Central memory CD4-positive, alpha-beta T cell (primary cell): ENCODE results near the gene P4HA1.
"Not testable (repeated sequence)": the region's sequence is repeated elsewhere in the genome, so short reads cannot be mapped to it uniquely, and the experiment has no call there.

Source experiments
- DNase-seq: peaks from one replicate; pipeline ENCODE4 v3.0.0; 2022

Gene P4HA1

GRCh38 chr10:73042130-73042529 lies 54.5 kb downstream of the P4HA1 start:
- DNase-seq: no peak

- DNase-seq: no peak
These were observed 57.0 kb downstream of the P4HA1 start for GRCh38 chr10:73039635-73040034.

GRCh38 chr10:73036285-73036684 lies 60.4 kb downstream of the P4HA1 start:
- DNase-seq: not testable (repeated sequence)

- no peak for DNase-seq
These were observed 64.1 kb downstream of the P4HA1 start for GRCh38 chr10:73032536-73032935.

- not testable (repeated sequence) for DNase-seq
These were observed 70.0 kb downstream of the P4HA1 start for GRCh38 chr10:73026623-73027022.

GRCh38 chr10:73023455-73024070 lies 73.1 kb downstream of the P4HA1 start:
- DNase-seq: not testable (repeated sequence)

- DNase-seq: not testable (repeated sequence)
These were observed 73.7 kb downstream of the P4HA1 start for GRCh38 chr10:73022961-73023360.

GRCh38 chr10:73021538-73022164 lies 75.0 kb downstream of the P4HA1 start:
- DNase-seq: not testable (repeated sequence)

GRCh38 chr10:73021050-73021449 lies 75.6 kb downstream of the P4HA1 start:
- DNase-seq: no peak

GRCh38 chr10:73019100-73019499 lies 77.6 kb downstream of the P4HA1 start:
- DNase-seq: no peak

GRCh38 chr10:73018632-73019031 lies 78.0 kb downstream of the P4HA1 start:
- DNase-seq: no peak

- no peak for DNase-seq
These were observed 78.6 kb downstream of the P4HA1 start for GRCh38 chr10:73017955-73018480.

GRCh38 chr10:73015779-73016178 lies 80.9 kb downstream of the P4HA1 start:
- DNase-seq: no peak

GRCh38 chr10:73003822-73004221 lies 92.8 kb downstream of the P4HA1 start:
- DNase-seq: no peak

GRCh38 chr10:73000973-73001372 lies 95.7 kb downstream of the P4HA1 start:
- DNase-seq: no peak

- no peak for DNase-seq
These were observed 99.6 kb downstream of the P4HA1 start for GRCh38 chr10:72997099-72997498.

GRCh38 chr10:72995459-72995858 lies 101.2 kb downstream of the P4HA1 start:
- not testable (repeated sequence) for DNase-seq

GRCh38 chr10:72989771-72990170 lies 106.9 kb downstream of the P4HA1 start:
- not testable (repeated sequence) for DNase-seq

GRCh38 chr10:72984618-72985017 lies 112.0 kb downstream of the P4HA1 start:
- DNase-seq: not testable (repeated sequence)

- no peak for DNase-seq
These were observed 114.7 kb downstream of the P4HA1 start for GRCh38 chr10:72981882-72982529.

GRCh38 chr10:72981028-72981881 lies 115.4 kb downstream of the P4HA1 start:
- no peak for DNase-seq

GRCh38 chr10:72980348-72980747 lies 116.3 kb downstream of the P4HA1 start:
- DNase-seq: no peak

- no peak for DNase-seq
These were observed 117.0 kb downstream of the P4HA1 start for GRCh38 chr10:72979709-72980108.
